Endothelial cell of umbilical vein (primary cell): ENCODE measurements around the gene CCT6B. TPM values are rescaled to one million over a fixed set of nuclear protein-coding genes. Genes with fewer than 3 reads are reported as not detected.

Experiments
- BruUV-seq: library from RNA; stranded (reverse); fragments of 400-500 nt; replicated peaks from 2 replicates; lab custom pipeline; 2021; lab: Mats Ljungman, UMichigan
- CTCF ChIA-PET: fragments of 300-600, 350-600 bp; sonication (Branson Sonifier 250); formaldehyde crosslinking; loops from one replicate; lab custom pipeline; 2021; ENCODE audit warnings: antibody characterized with exemption, inconsistent platforms; lab: Charles Lee
- POLR2A ChIA-PET: fragments of 300-600, 350-600 bp; sonication (Branson Sonifier 250); formaldehyde crosslinking; loops from one replicate; lab custom pipeline; 2021; ENCODE audit warnings: antibody characterized with exemption, inconsistent platforms; lab: Charles Lee
- DNase-seq: peaks from one replicate; pipeline ENCODE4 v3.0.0-alpha.2; 2011; ENCODE audit warnings: low read depth, low spot score
- FAIRE-seq: peaks from 2 replicates; lab custom pipeline; 2011; peaks lifted over from hg19 to GRCh38; lab: Jason Lieb, UNC
- H2AFZ ChIP-seq: 2 replicates; pipeline ENCODE4 v1.6.0; 2012; ENCODE audit warnings: low read depth, low read length, control low read depth, inconsistent platforms
- H3K27ac ChIP-seq: 2 replicates; pipeline ENCODE4 v1.5.1; 2011; ENCODE audit warnings: low read depth, mild to moderate bottlenecking, control low read depth, low read length, moderate library complexity; ENCODE audit not compliant: insufficient read depth
- H3K27me3 ChIP-seq, 2 experiments: 2 replicates each; pipeline versions ENCODE4 v1.6.0 to v1.6.1; 2011; ENCODE audit warnings: low read length in 2 of 2, mixed read lengths in 1 of 2; ENCODE audit not compliant: control insufficient read depth in 2 of 2, insufficient read depth in 2 of 2
- H3K36me3 ChIP-seq, 2 experiments: 2 replicates in 1 of 2; 3 replicates in 1 of 2; pipeline ENCODE4 v1.5.1; 2011; ENCODE audit warnings: low read length in 2 of 2, mild to moderate bottlenecking in 1 of 2, moderate library complexity in 1 of 2; ENCODE audit not compliant: control insufficient read depth in 2 of 2, insufficient read depth in 2 of 2; ENCODE audit errors: extremely low read depth in 1 of 2
- H3K4me1 ChIP-seq: 3 replicates; pipeline ENCODE4 v1.5.1; 2011; ENCODE audit warnings: mild to moderate bottlenecking, low read length; ENCODE audit not compliant: control insufficient read depth, insufficient read depth; ENCODE audit errors: extremely low read depth
- H3K4me2 ChIP-seq: 2 replicates; pipeline ENCODE4 v1.6.1; 2011; ENCODE audit warnings: low read length, control low read depth, mixed read lengths; ENCODE audit not compliant: insufficient read depth
- H3K4me3 ChIP-seq, 3 experiments: fragments of 200-600 bp in 1 of 3; sonication (generic), shearing (Covaris generic) in 1 of 3; replicated peaks in 1 of 3; 2 replicates each; pipeline ENCODE4 v1.5.1; 2011 to 2016; ENCODE audit warnings: control low read depth in 3 of 3, low read length in 3 of 3, mild to moderate bottlenecking in 2 of 3, inconsistent platforms in 1 of 3, low read depth in 1 of 3, moderate library complexity in 1 of 3; ENCODE audit not compliant: insufficient read depth in 1 of 3
- H3K79me2 ChIP-seq: 2 replicates; pipeline ENCODE4 v1.6.0; 2012; ENCODE audit warnings: low read length, inconsistent platforms; ENCODE audit not compliant: control insufficient read depth, insufficient read depth
- H3K9ac ChIP-seq: replicated peaks from 2 replicates; pipeline ENCODE3; 2011; ENCODE audit warnings: low read length, control low read depth; ENCODE audit not compliant: insufficient read depth; ENCODE audit errors: extremely low read depth
- H3K9me1 ChIP-seq: replicated peaks from 3 replicates; pipeline ENCODE4 v1.6.0; 2011; ENCODE audit warnings: mild to moderate bottlenecking, low read length; ENCODE audit not compliant: control insufficient read depth, insufficient read depth; ENCODE audit errors: extremely low read depth
- H3K9me3 ChIP-seq: replicated peaks from 2 replicates; pipeline ENCODE4 v1.5.1; 2012; ENCODE audit warnings: low read length, inconsistent platforms; ENCODE audit not compliant: control insufficient read depth, insufficient read depth
- H4K20me1 ChIP-seq: replicated peaks from 2 replicates; pipeline ENCODE3; 2011; ENCODE audit warnings: mild to moderate bottlenecking, low read length; ENCODE audit not compliant: control insufficient read depth, insufficient read depth; ENCODE audit errors: extremely low read depth
- EZH2 ChIP-seq: IDR thresholded peaks from 2 replicates; pipeline ENCODE4 v1.6.1; 2012; ENCODE audit warnings: borderline replicate concordance, low read depth, mild to moderate bottlenecking, moderate library complexity, low read length, inconsistent platforms; ENCODE audit not compliant: severe bottlenecking
- FOS ChIP-seq: IDR thresholded peaks from 2 replicates; pipeline ENCODE4 v1.6.1; 2011; ENCODE audit warnings: mild to moderate bottlenecking, low read length, moderate library complexity, borderline replicate concordance; ENCODE audit not compliant: insufficient read depth
- GATA2 ChIP-seq: IDR thresholded peaks from 2 replicates; pipeline ENCODE4 v1.7.0; 2011; ENCODE audit warnings: low read depth, mild to moderate bottlenecking, moderate library complexity, mixed read lengths, low read length; ENCODE audit not compliant: insufficient read length, insufficient read depth
- JUN ChIP-seq: IDR thresholded peaks from 2 replicates; pipeline ENCODE4 v1.6.1; 2011; ENCODE audit warnings: borderline replicate concordance, low read depth; ENCODE audit not compliant: insufficient read length, insufficient read depth
- MAX ChIP-seq: IDR thresholded peaks from 2 replicates; pipeline ENCODE4 v1.6.1; 2011; ENCODE audit not compliant: insufficient read depth, insufficient read length
- MYC ChIP-seq: IDR thresholded peaks from one replicate; pipeline ENCODE4 v1.6.1; 2011; ENCODE audit warnings: mild to moderate bottlenecking, low read depth, low read length
- POLR2A ChIP-seq: IDR thresholded peaks from 2 replicates; pipeline ENCODE4 v1.6.1; 2012; ENCODE audit warnings: low read depth, mild to moderate bottlenecking, control low read depth, low read length
- POLR2AphosphoS5 ChIP-seq: IDR thresholded peaks from 2 replicates; pipeline ENCODE4 v1.6.1; 2012; ENCODE audit warnings: low read depth, mild to moderate bottlenecking, control low read depth, low read length, moderate library complexity; ENCODE audit not compliant: insufficient read depth
- dilution Hi-C: fragments of 300-500 bp; cut with MboI; formaldehyde crosslinking; loops from one replicate; pipeline ENCODE4 v1.15.0; 2019; ENCODE audit warnings: low sequenced_read_pairs; ENCODE audit not compliant: extremely low pct_ligation_motif_present
- intact Hi-C: fragments of 100-400 bp; cut with micrococcal nuclease; formaldehyde crosslinking; loops from one replicate; pipeline ENCODE4 v1.10.0; 2022
- polyA plus RNA-seq, 4 experiments: library from polyadenylated mRNA; depleted of rRNA in 3 of 4; stranded (reverse) in 3 of 4; unstranded in 1 of 4; fragments of >200 nt; gene quantifications; 2 replicates each; pipeline versions ENCODE4 v1.2.1 to v1.2.3, GENCODE V29; 2011 to 2012; ENCODE audit warnings: missing spikeins in 1 of 4
- total RNA-seq: library from RNA; stranded (reverse); gene quantifications from 2 replicates; pipeline ENCODE4 v1.2.3, GENCODE V29; 2021
- TF ChIP-seq, protein P1 (sequence below), 2 donors: IDR thresholded peaks; 1 replicate in 1 of 2; 2 replicates in 1 of 2; pipeline ENCODE4 v1.5.1; 2011; ENCODE audit warnings: low read length in 2 of 2, mild to moderate bottlenecking in 2 of 2, moderate library complexity in 2 of 2, control low read depth in 1 of 2, inconsistent platforms in 1 of 2, low read depth in 1 of 2; ENCODE audit not compliant: insufficient read depth in 1 of 2; ENCODE audit errors: extremely low read depth in 1 of 2

Gene CCT6B
- total and polyA plus RNA-seq, 2 donors (not counting 3 experiments of a cell fraction or from before 2014, with no cell fraction given) = 0.35 to 1.6 TPM

DNA sequence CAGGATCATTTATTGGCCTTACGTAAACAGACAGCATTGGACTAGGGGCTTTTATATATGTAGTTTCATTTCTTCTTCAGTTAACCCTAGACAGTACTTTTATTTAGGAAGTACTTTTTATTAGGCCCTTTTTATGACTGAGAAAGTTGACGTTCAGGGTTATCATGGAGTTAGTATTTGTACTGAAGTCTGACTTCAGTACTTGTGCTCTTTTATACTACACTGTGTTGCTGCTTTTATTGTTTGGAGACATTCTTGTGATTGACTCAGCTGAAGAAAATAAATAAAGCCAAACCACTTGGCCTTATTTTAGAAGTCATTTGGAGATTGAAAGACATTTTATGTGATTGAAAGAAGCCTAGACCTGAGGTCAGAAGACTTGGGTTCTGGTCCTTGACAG is 26.0 kb upstream of the CCT6B start:
- CTCF ChIA-PET = no interaction called here
- intact Hi-C loops = loop anchor here (10.0 kb wide), 2 partner anchors 442 to 558 kb away; no protein-coding TSS in a partner anchor
- no TSS peak for BruUV-seq

More for the DNA sequence above, 26.0 kb upstream of the CCT6B start:
- no peak for TF ChIP-seq MYC
- TF ChIP-seq, protein P1, sequence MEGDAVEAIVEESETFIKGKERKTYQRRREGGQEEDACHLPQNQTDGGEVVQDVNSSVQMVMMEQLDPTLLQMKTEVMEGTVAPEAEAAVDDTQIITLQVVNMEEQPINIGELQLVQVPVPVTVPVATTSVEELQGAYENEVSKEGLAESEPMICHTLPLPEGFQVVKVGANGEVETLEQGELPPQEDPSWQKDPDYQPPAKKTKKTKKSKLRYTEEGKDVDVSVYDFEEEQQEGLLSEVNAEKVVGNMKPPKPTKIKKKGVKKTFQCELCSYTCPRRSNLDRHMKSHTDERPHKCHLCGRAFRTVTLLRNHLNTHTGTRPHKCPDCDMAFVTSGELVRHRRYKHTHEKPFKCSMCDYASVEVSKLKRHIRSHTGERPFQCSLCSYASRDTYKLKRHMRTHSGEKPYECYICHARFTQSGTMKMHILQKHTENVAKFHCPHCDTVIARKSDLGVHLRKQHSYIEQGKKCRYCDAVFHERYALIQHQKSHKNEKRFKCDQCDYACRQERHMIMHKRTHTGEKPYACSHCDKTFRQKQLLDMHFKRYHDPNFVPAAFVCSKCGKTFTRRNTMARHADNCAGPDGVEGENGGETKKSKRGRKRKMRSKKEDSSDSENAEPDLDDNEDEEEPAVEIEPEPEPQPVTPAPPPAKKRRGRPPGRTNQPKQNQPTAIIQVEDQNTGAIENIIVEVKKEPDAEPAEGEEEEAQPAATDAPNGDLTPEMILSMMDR (IDR thresholded peaks at IDR 0.05; ENCODE audit: extremely low read depth in 1 of 2, insufficient read depth in 1 of 2, low read depth in 1 of 2, low read length in 2 of 2) = no peak
- TF ChIP-seq FOS = no peak
- no peak for TF ChIP-seq POLR2A
- TF ChIP-seq JUN = no peak
- no peak for TF ChIP-seq GATA2
- no peak for TF ChIP-seq EZH2
- TF ChIP-seq MAX = no peak
- no peak for TF ChIP-seq POLR2AphosphoS5
- Histone ChIP-seq H3K9ac (no peak overlapping the region), H3K27me3 (no peaks in the 10 kb centered on the region), H3K4me2 (no peak overlapping the region), H4K20me1 (no peaks in the 10 kb centered on the region), H2AFZ (no peak overlapping the region), H3K79me2 (peaks cover 9% of the 10 kb centered on the region), H3K9me1 (no peaks in the 10 kb centered on the region), H3K36me3 (peaks cover 10 to 12% of the 10 kb centered on the region in 2 experiments), H3K4me3 (no peak overlapping the region), H3K9me3 (no peaks in the 10 kb centered on the region), H3K4me1 (peaks cover under 1% of the 10 kb centered on the region), H3K27ac (no peak overlapping the region)
- dilution Hi-C loops = loop anchor here (25.0 kb wide), 1 partner anchor 125 kb away; the partner anchor contains the start of genes FNDC8 and RAD51D
- POLR2A ChIA-PET = no interaction called here
- DNase-seq = no peak
- FAIRE-seq = no peak
